ENCODE data around the gene SAMD4B. TPM values are rescaled to one million over a fixed set of nuclear protein-coding genes. Genes with fewer than 3 reads are reported as not detected.
"Not testable (repeated sequence)": the region's sequence is repeated elsewhere in the genome, so short reads cannot be mapped to it uniquely, and the experiment has no call there.

Gene SAMD4B
- total RNA-seq, 1 donor from 2014 or later: 53.3 TPM

- ATAC-seq: no peak
Observed at GRCh38 chr19:39314016-39314728, 28.0 kb upstream of the SAMD4B start.

- no peak for ATAC-seq
Observed at GRCh38 chr19:39315933-39316332, 26.3 kb upstream of the SAMD4B start.

GRCh38 chr19:39316627-39317321, 25.4 kb upstream of the SAMD4B start:
- no peak for ATAC-seq

- ATAC-seq: no peak
Observed at GRCh38 chr19:39317476-39317875, 24.7 kb upstream of the SAMD4B start.

GRCh38 chr19:39318071-39318470, 24.1 kb upstream of the SAMD4B start:
- no peak for ATAC-seq

- no peak for ATAC-seq
Observed at GRCh38 chr19:39318690-39319089, 23.5 kb upstream of the SAMD4B start.

- ATAC-seq: no peak
Observed at GRCh38 chr19:39319098-39319891, 22.9 kb upstream of the SAMD4B start.

- no peak for ATAC-seq
Observed at GRCh38 chr19:39319892-39320248, 22.4 kb upstream of the SAMD4B start.

GRCh38 chr19:39321117-39321831, 20.9 kb upstream of the SAMD4B start:
- no peak for ATAC-seq

- no peak for ATAC-seq
Observed at GRCh38 chr19:39321832-39322176, 20.4 kb upstream of the SAMD4B start.

GRCh38 chr19:39324242-39324842, 17.9 kb upstream of the SAMD4B start:
- ATAC-seq: no peak

- peak; percentile 14 for ATAC-seq
Observed at GRCh38 chr19:39325778-39326665, 16.2 kb upstream of the SAMD4B start.

- no peak for ATAC-seq
Observed at GRCh38 chr19:39327363-39328045, 14.7 kb upstream of the SAMD4B start.

GRCh38 chr19:39328046-39328705, 14.0 kb upstream of the SAMD4B start:
- ATAC-seq: peak; percentile 82

GRCh38 chr19:39329948-39330347, 12.3 kb upstream of the SAMD4B start:
- no peak for ATAC-seq

- ATAC-seq: no peak
Observed at GRCh38 chr19:39332293-39332692, 9.9 kb upstream of the SAMD4B start.

GRCh38 chr19:39332738-39333137, 9.5 kb upstream of the SAMD4B start:
- ATAC-seq: not testable (repeated sequence)

- ATAC-seq: no peak
Observed at GRCh38 chr19:39333507-39333906, 8.7 kb upstream of the SAMD4B start.

GRCh38 chr19:39334444-39334976, 7.7 kb upstream of the SAMD4B start:
- ATAC-seq: no peak

GRCh38 chr19:39335168-39335548, 7.1 kb upstream of the SAMD4B start:
- peak; percentile 10 for ATAC-seq

Data from esophagus mucosa (tissue), 1 donor.